ENCODE data around the gene ARHGAP30. TPM values are rescaled to one million over a fixed set of nuclear protein-coding genes. Genes with fewer than 3 reads are reported as not detected.

Gene ARHGAP30
- total RNA-seq, 1 experiment from 2014 or later: 0.39 TPM

DNA sequence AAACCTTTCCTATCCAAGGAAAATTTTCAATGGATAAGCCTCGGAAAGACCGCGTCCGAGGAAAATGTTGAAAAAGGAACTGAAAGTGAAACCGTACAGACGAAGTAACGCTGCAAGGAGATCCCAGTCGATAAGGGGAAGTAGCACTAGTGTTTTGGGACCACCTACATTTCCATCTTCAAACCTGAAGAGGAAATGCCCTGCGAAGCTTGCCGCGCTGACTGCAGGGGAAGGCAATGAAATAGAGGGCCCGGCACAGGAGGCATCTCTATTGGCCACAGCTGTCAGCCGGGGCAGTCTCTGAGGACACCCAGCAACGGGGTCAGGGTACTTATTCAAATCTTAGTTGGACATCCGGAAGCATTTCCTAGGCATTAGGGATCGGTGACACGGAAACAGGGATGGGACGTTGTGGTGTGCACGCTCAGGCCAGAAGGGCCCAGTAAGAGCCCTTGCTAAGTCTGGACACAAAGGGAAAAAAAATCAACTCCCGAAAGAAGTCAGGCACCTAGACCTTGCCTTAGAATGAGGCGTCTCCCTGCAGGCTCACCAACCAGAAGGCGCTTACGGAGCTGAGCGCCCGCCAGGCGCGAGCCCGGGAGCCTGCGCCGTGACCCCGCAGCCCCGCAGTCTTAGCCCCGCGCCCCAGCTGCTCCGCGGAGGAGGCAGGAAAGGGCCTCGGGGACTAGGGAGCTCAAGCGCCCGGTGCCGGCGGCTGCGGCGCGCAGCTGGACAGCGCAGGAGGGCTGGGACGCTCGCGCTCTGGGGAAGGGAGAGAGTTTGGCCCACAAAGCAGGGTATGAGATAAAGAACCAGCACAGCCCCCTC is 24.6 kb downstream of the ARHGAP30 start:
- CTCF ChIA-PET: interaction anchor here (0.8 to 1.9 kb wide), 4 partner anchors 10 to 48 kb away, joined by 3 to 11 read pairs (median 5); no protein-coding TSS in a partner anchor
- H4K20me1 ChIP-seq (ENCODE audit: insufficient read depth): no peaks in the 10 kb centered on the region
- ATAC-seq (peak; percentile 63), DNase-seq (ENCODE audit: low read depth, low spot score) (no peak)
- H3K9ac ChIP-seq (ENCODE audit: low read length): peak overlapping the region; percentile 79
- H3K9me3 ChIP-seq (ENCODE audit: control insufficient read depth in 1 of 2, insufficient read depth in 1 of 2, low read depth in 1 of 2, low read length in 2 of 2): peaks cover 0 to 5% of the 10 kb centered on the region in 2 experiments; a peak in 1 of 4 replicates
- peak overlapping the region; percentile 74 for H3K4me2 ChIP-seq (ENCODE audit: low read length)
- no TSS peak for BruUV-seq (replicated peaks)
- H3K36me3 ChIP-seq (ENCODE audit: control insufficient read depth in 1 of 2, insufficient read depth in 2 of 2, low read length in 2 of 2): peaks cover 5 to 22% of the 10 kb centered on the region in 2 experiments; a peak in 3 of 4 replicates
- peaks cover 16% of the 10 kb centered on the region; the same call in 1 of the 2 replicates for H3K79me2 ChIP-seq (ENCODE audit: insufficient read depth, low read length)
- no peak overlapping the region for H2AFZ ChIP-seq (ENCODE audit: low read depth, low read length, poor library complexity, severe bottlenecking)
- peaks cover 5 to 17% of the 10 kb centered on the region in 2 experiments; a peak in 2 of 4 replicates for H3K4me1 ChIP-seq (ENCODE audit: control insufficient read depth in 1 of 2, insufficient read depth in 2 of 2, low read length in 2 of 2)
- no peaks in the 10 kb centered on the region for H3K9me2 ChIP-seq (ENCODE audit: insufficient read depth)
- POLR2A ChIA-PET: interaction anchor here (0.6 to 3.3 kb wide), 16 partner anchors 7 to 132 kb away, joined by 3 to 18 read pairs (median 3); partner anchors contain the start of genes DEDD, F11R, NIT1 and PFDN2
- H3K27me3 ChIP-seq (ENCODE audit: insufficient read depth, low read length): no peaks in the 10 kb centered on the region
- peak; percentile 82 for TF ChIP-seq ZFX (IDR thresholded peaks at IDR 0.05)
- no peak for TF ChIP-seq SP1 (IDR thresholded peaks at IDR 0.05; ENCODE audit: low read depth)
- no peak for TF ChIP-seq EGR1 (IDR thresholded peaks at IDR 0.05; ENCODE audit: low read depth)
- H3K27ac ChIP-seq (ENCODE audit: low read depth, low read length): peak overlapping the region; percentile 85
- RAD21 ChIA-PET (ENCODE audit: low non-redundant PET in 1 of 2, low total read pairs in 2 of 2, uncharacterized antibody in 2 of 2, unreplicated experiment in 2 of 2): interaction anchor here in 1 of 2 experiments (1.3 kb wide), 1 partner anchor 24 kb away, joined by 5 read pairs; the partner anchor contains the start of gene F11R
- intact Hi-C loops (cut with micrococcal nuclease): loop anchor here (2.0 to 5.0 kb wide), 2 partner anchors 52 to 72 kb away; partner anchors contain the start of genes NIT1 and PFDN2
- H3K4me3 ChIP-seq (replicated peaks in 1 of 2; ENCODE audit: low read depth in 1 of 2, low read length in 2 of 2): peak overlapping the region; percentile 66 to 70

DNA sequence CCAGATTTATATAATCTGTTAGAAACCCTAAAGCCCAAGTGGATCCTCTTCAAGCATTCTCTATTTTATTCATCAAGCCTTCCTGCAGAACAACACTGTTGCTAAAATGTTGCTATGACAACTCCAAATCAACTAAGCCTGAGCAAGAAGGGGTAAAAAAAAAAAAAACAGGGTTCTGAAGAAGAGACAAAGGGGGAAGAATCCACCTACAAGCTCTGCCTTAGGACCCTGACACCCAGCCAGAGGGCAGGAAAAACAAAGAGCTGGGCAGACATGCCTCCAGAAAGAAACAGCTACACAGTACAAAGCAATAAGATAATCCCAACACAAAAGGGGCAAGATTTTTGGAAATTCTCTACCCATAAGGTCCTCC is 25.2 kb downstream of the ARHGAP30 start:
- ChIA-PET CTCF (interaction anchor here (1.8 kb wide), 1 partner anchor 27 kb away, joined by 11 read pairs; no protein-coding TSS in a partner anchor), POLR2A (interaction anchor here (0.6 to 3.3 kb wide), 6 partner anchors 17 to 72 kb away, joined by 3 to 18 read pairs (median 4); partner anchors contain the start of genes F11R, NIT1 and PFDN2), RAD21 (ENCODE audit: low non-redundant PET in 1 of 2, low total read pairs in 2 of 2, uncharacterized antibody in 2 of 2, unreplicated experiment in 2 of 2) (no interaction called here)
- intact Hi-C loops (cut with micrococcal nuclease): loop anchor here (2.0 kb wide), 1 partner anchor 52 kb away; no protein-coding TSS in a partner anchor
- peak overlapping the region; percentile 79 for H3K9ac ChIP-seq (ENCODE audit: low read length)
- no peaks in the 10 kb centered on the region for H3K9me2 ChIP-seq (ENCODE audit: insufficient read depth)
- no TSS peak for BruUV-seq (replicated peaks)
- ATAC-seq (no peak), DNase-seq (ENCODE audit: low read depth, low spot score) (no peak)
- peaks cover 5 to 19% of the 10 kb centered on the region in 2 experiments; a peak in 2 of 4 replicates for H3K4me1 ChIP-seq (ENCODE audit: control insufficient read depth in 1 of 2, insufficient read depth in 2 of 2, low read length in 2 of 2)
- TF ChIP-seq, protein P1, sequence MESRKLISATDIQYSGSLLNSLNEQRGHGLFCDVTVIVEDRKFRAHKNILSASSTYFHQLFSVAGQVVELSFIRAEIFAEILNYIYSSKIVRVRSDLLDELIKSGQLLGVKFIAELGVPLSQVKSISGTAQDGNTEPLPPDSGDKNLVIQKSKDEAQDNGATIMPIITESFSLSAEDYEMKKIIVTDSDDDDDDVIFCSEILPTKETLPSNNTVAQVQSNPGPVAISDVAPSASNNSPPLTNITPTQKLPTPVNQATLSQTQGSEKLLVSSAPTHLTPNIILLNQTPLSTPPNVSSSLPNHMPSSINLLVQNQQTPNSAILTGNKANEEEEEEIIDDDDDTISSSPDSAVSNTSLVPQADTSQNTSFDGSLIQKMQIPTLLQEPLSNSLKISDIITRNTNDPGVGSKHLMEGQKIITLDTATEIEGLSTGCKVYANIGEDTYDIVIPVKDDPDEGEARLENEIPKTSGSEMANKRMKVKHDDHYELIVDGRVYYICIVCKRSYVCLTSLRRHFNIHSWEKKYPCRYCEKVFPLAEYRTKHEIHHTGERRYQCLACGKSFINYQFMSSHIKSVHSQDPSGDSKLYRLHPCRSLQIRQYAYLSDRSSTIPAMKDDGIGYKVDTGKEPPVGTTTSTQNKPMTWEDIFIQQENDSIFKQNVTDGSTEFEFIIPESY (IDR thresholded peaks at IDR 0.05; ENCODE audit: extremely low read depth, insufficient replicate concordance, low read length): no peak
- no peak for TF ChIP-seq TCF7L2 (IDR thresholded peaks at IDR 0.05; ENCODE audit: borderline replicate concordance, extremely low read depth, insufficient read depth, insufficient read length)
- no peak for TF ChIP-seq EGR1 (IDR thresholded peaks at IDR 0.05; ENCODE audit: low read depth)
- no peak for TF ChIP-seq CEBPB (IDR thresholded peaks at IDR 0.05; ENCODE audit: low read depth)
- no peak for TF ChIP-seq SP1 (IDR thresholded peaks at IDR 0.05; ENCODE audit: low read depth)
- TF ChIP-seq CBX3 (IDR thresholded peaks at IDR 0.05; ENCODE audit: low read depth): no peak
- TF ChIP-seq SIN3A (IDR thresholded peaks at IDR 0.05; ENCODE audit: low read depth): no peak
- TF ChIP-seq POLR2AphosphoS5 (IDR thresholded peaks at IDR 0.05; ENCODE audit: low read depth, low read length): no peak
- no peak for TF ChIP-seq YY1 (IDR thresholded peaks at IDR 0.05; ENCODE audit: extremely low read depth, insufficient replicate concordance, low read depth, low read length)
- peak overlapping the region; percentile 74 for H3K4me2 ChIP-seq (ENCODE audit: low read length)
- H3K79me2 ChIP-seq (ENCODE audit: insufficient read depth, low read length): peaks cover 16% of the 10 kb centered on the region; the same call in 1 of the 2 replicates
- peaks cover 10 to 28% of the 10 kb centered on the region in 2 experiments; a peak in 3 of 4 replicates for H3K36me3 ChIP-seq (ENCODE audit: control insufficient read depth in 1 of 2, insufficient read depth in 2 of 2, low read length in 2 of 2)
- H4K20me1 ChIP-seq (ENCODE audit: insufficient read depth): no peaks in the 10 kb centered on the region
- no peak overlapping the region for H2AFZ ChIP-seq (ENCODE audit: low read depth, low read length, poor library complexity, severe bottlenecking)
- peaks cover 0 to 5% of the 10 kb centered on the region in 2 experiments; a peak in 1 of 4 replicates for H3K9me3 ChIP-seq (ENCODE audit: control insufficient read depth in 1 of 2, insufficient read depth in 1 of 2, low read depth in 1 of 2, low read length in 2 of 2)
- peak overlapping the region; percentile 66 to 70 for H3K4me3 ChIP-seq (replicated peaks in 1 of 2; ENCODE audit: low read depth in 1 of 2, low read length in 2 of 2)
- H3K27me3 ChIP-seq (ENCODE audit: insufficient read depth, low read length): no peaks in the 10 kb centered on the region
- H3K27ac ChIP-seq (ENCODE audit: low read depth, low read length): peak overlapping the region; percentile 85; the same call in 1 of the 2 replicates
